DLD1 (cell line): ENCODE data around the gene ANKRD40CL.
"Not testable (repeated sequence)": the region's sequence is repeated elsewhere in the genome, so short reads cannot be mapped to it uniquely, and the experiment has no call there.

Experiments used
- in situ Hi-C: cut with HindIII; loops from 2 replicates; pipeline ENCODE4 v1.10.0; 2017; ENCODE audit warnings: low sequenced_read_pairs

ANKRD40CL gene

GRCh38 chr17:50763716-50764475 lies 3.4 kb downstream of the ANKRD40CL start:
- in situ Hi-C loops, result no loop called here

- in situ Hi-C loops, result no loop called here
Observed at GRCh38 chr17:50762177-50762576, 5.1 kb downstream of the ANKRD40CL start.

- in situ Hi-C loops, result no loop called here
Observed at GRCh38 chr17:50758989-50759544, 8.3 kb downstream of the ANKRD40CL start.

- in situ Hi-C loops, result no loop called here
Observed at GRCh38 chr17:50758524-50758923, 8.8 kb downstream of the ANKRD40CL start.

GRCh38 chr17:50754521-50754920 lies 12.8 kb downstream of the ANKRD40CL start:
- in situ Hi-C loops, result no loop called here

GRCh38 chr17:50749245-50749644 lies 18.1 kb downstream of the ANKRD40CL start:
- in situ Hi-C loops, result no loop called here

GRCh38 chr17:50745631-50746030 lies 21.7 kb downstream of the ANKRD40CL start:
- in situ Hi-C loops, result no loop called here

GRCh38 chr17:50739098-50739497 lies 28.2 kb downstream of the ANKRD40CL start:
- in situ Hi-C loops, result no loop called here

- in situ Hi-C loops, result no loop called here
Observed at GRCh38 chr17:50737118-50737698, 30.1 kb downstream of the ANKRD40CL start.

- in situ Hi-C loops, result no loop called here
Observed at GRCh38 chr17:50735287-50735686, 32.0 kb downstream of the ANKRD40CL start.

- in situ Hi-C loops, result no loop called here
Observed at GRCh38 chr17:50731575-50732460, 35.5 kb downstream of the ANKRD40CL start.

- in situ Hi-C loops, result no loop called here
Observed at GRCh38 chr17:50728881-50729765, 38.2 kb downstream of the ANKRD40CL start.

GRCh38 chr17:50728112-50728429 lies 39.2 kb downstream of the ANKRD40CL start:
- in situ Hi-C loops, result no loop called here

GRCh38 chr17:50725769-50726655 lies 41.3 kb downstream of the ANKRD40CL start:
- in situ Hi-C loops, result no loop called here

- in situ Hi-C loops, result not testable (repeated sequence)
Observed at GRCh38 chr17:50724622-50725021, 42.7 kb downstream of the ANKRD40CL start.

- in situ Hi-C loops, result no loop called here
Observed at GRCh38 chr17:50722746-50723145, 44.6 kb downstream of the ANKRD40CL start.

GRCh38 chr17:50721194-50722010 lies 45.9 kb downstream of the ANKRD40CL start:
- in situ Hi-C loops, result no loop called here

- in situ Hi-C loops, result no loop called here
Observed at GRCh38 chr17:50719924-50720794, 47.2 kb downstream of the ANKRD40CL start.
